Tibial nerve (tissue), 3 donors: Measurements from ENCODE around the gene DSG4.

Experiments used
- CTCF ChIP-seq, 5 experiments: fragments of 200-600 bp in 3 of 5; fragments of 450-650 bp in 2 of 5; sonication (generic) in 3 of 5; IDR thresholded peaks; one replicate each; pipeline ENCODE4 v1.5.1; 2016 to 2019; ENCODE audit warnings: antibody characterized with exemption in 5 of 5, mild to moderate bottlenecking in 3 of 5, moderate library complexity in 2 of 5
- POLR2A ChIP-seq, 2 donors: fragments of 450-650 bp; IDR thresholded peaks; one replicate each; pipeline ENCODE4 v1.6.1; 2017; ENCODE audit warnings: antibody characterized with exemption in 2 of 2, mild to moderate bottlenecking in 2 of 2, moderate library complexity in 2 of 2

- TF ChIP-seq POLR2A (IDR thresholded peaks at IDR 0.05) (no peak), CTCF (IDR thresholded peaks at IDR 0.05) (no peak)
Observed at GRCh38 chr18:31329787-31330438, 46.7 kb upstream of the DSG4 start.
